ENCODE results near the gene RAB22A. TPM values are rescaled to one million over a fixed set of nuclear protein-coding genes. Genes with fewer than 3 reads are reported as not detected.

Gene RAB22A
- total RNA-seq, 1 donor from 2014 or later = 28.2 TPM

DNA sequence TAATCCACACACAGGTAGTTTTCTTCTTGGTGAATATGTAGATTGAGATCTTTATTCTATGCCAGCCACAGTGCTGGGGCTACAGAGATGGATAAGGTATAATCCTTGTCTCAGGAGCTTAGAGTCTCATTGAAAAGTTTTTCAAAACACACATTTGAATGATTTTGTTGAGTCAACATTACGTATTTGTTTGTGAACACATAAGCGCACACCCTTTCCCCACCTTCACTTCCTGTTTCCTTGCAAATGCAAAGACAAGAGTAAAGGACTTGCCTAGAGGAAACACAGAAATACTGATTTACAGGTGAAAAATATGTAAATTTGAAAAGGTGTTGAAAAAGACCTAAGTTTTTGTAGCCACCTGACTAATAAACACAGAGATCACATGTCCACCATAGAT, 107.3 kb downstream of the RAB22A start:
- no peak for DNase-seq

Other genes with a start within 250 kb of the RAB22A start
- gene ANKRD60, start 81.1 kb upstream of the RAB22A start, total RNA-seq = not detected
- 18.2 TPM for gene VAPB, start 79.5 kb downstream of the RAB22A start, total RNA-seq
- not detected for gene APCDD1L, start 205.7 kb downstream of the RAB22A start, total RNA-seq

All from occipital lobe (tissue), 2 donors.